ENCODE data around the gene WBP1L. TPM values are rescaled to one million over a fixed set of nuclear protein-coding genes. Genes with fewer than 3 reads are reported as not detected.
A peak's percentile ranks its signal among the peaks of the same experiment; 100 is the strongest.
"Not testable (repeated sequence)": the region's sequence is repeated elsewhere in the genome, so short reads cannot be mapped to it uniquely, and the experiment has no call there.

Gene WBP1L
- total RNA-seq, 2 experiments from 2014 or later = 11.8 to 12.0 TPM

- Mint-ChIP-seq H3K36me3 (peaks cover 26% of the 10 kb centered on the region), H3K27me3 (no peaks in the 10 kb centered on the region), H3K27ac (peak within 1 kb of the TSS; percentile 88), H3K9me3 (no peaks in the 10 kb centered on the region), H3K4me1 (peaks cover 52% of the 10 kb centered on the region), H3K4me3 (peak within 1 kb of the TSS; percentile 90)
- DNase-seq = peak; percentile 68
These were observed 28.9 kb upstream of the WBP1L start, which contains the start of gene SFXN2 for GRCh38 chr10:102714621-102715455. SFXN2 (plus strand) TSS chr10:102714636; CDS start chr10:102726637, 12,001 bp downstream.

GRCh38 chr10:102715880-102716279 is 27.9 kb upstream of the WBP1L start:
- H3K9me3 Mint-ChIP-seq = no peaks in the 10 kb centered on the region
- H3K36me3 Mint-ChIP-seq = peaks cover 26% of the 10 kb centered on the region
- DNase-seq = no peak
- no peaks in the 10 kb centered on the region for H3K27me3 Mint-ChIP-seq
- no peak overlapping the region for H3K27ac Mint-ChIP-seq
- H3K4me3 Mint-ChIP-seq = peak overlapping the region; percentile 90
- H3K4me1 Mint-ChIP-seq = peaks cover 50% of the 10 kb centered on the region

GRCh38 chr10:102716900-102717565 is 26.7 kb upstream of the WBP1L start:
- H3K9me3 Mint-ChIP-seq, DNase-seq, H3K27ac Mint-ChIP-seq, H3K27me3 Mint-ChIP-seq: not testable (repeated sequence)
- Mint-ChIP-seq H3K4me3 (peak overlapping the region; percentile 41), H3K4me1 (peaks cover 54% of the 10 kb centered on the region), H3K36me3 (peaks cover 30% of the 10 kb centered on the region)

GRCh38 chr10:102718220-102718619 is 25.5 kb upstream of the WBP1L start:
- no peak overlapping the region for H3K27ac Mint-ChIP-seq
- peaks cover 44% of the 10 kb centered on the region for H3K4me1 Mint-ChIP-seq
- no peak overlapping the region for H3K4me3 Mint-ChIP-seq

GRCh38 chr10:102720337-102720736 is 23.4 kb upstream of the WBP1L start:
- peaks cover 37% of the 10 kb centered on the region for H3K36me3 Mint-ChIP-seq
- peaks cover 39% of the 10 kb centered on the region for H3K4me1 Mint-ChIP-seq
- H3K4me3 Mint-ChIP-seq = no peak overlapping the region
- no peak overlapping the region for H3K27ac Mint-ChIP-seq
- H3K9me3 Mint-ChIP-seq = peaks cover 2% of the 10 kb centered on the region
- no peak for DNase-seq
- no peaks in the 10 kb centered on the region for H3K27me3 Mint-ChIP-seq

More at GRCh38 chr10:102718220-102718619, 25.5 kb upstream of the WBP1L start:
- DNase-seq = no peak
- no peaks in the 10 kb centered on the region for H3K27me3 Mint-ChIP-seq
- H3K9me3 Mint-ChIP-seq = no peaks in the 10 kb centered on the region
- peaks cover 33% of the 10 kb centered on the region for H3K36me3 Mint-ChIP-seq

GRCh38 chr10:102720775-102721301 is 22.9 kb upstream of the WBP1L start:
- DNase-seq = no peak
- H3K4me3 Mint-ChIP-seq = no peak overlapping the region
- H3K27me3 Mint-ChIP-seq = no peaks in the 10 kb centered on the region
- H3K4me1 Mint-ChIP-seq = peaks cover 35% of the 10 kb centered on the region
- peaks cover 2% of the 10 kb centered on the region for H3K9me3 Mint-ChIP-seq
- peaks cover 35% of the 10 kb centered on the region for H3K36me3 Mint-ChIP-seq
- H3K27ac Mint-ChIP-seq = no peak overlapping the region

GRCh38 chr10:102721954-102722353 is 21.8 kb upstream of the WBP1L start:
- Mint-ChIP-seq H3K4me1 (peaks cover 26% of the 10 kb centered on the region), H3K27ac (peak overlapping the region; percentile 3), H3K4me3 (no peak overlapping the region), H3K36me3 (peaks cover 30% of the 10 kb centered on the region), H3K27me3 (no peaks in the 10 kb centered on the region), H3K9me3 (peaks cover 2% of the 10 kb centered on the region)
- DNase-seq = no peak

GRCh38 chr10:102723989-102724388 is 19.8 kb upstream of the WBP1L start:
- Mint-ChIP-seq H3K27me3 (no peaks in the 10 kb centered on the region), H3K36me3 (peaks cover 19% of the 10 kb centered on the region), H3K27ac (no peak overlapping the region), H3K4me3 (no peak overlapping the region), H3K9me3 (peaks cover 2% of the 10 kb centered on the region), H3K4me1 (peaks cover 17% of the 10 kb centered on the region)
- no peak for DNase-seq

GRCh38 chr10:102726274-102726673 is 17.5 kb upstream of the WBP1L start:
- no peak overlapping the region for H3K4me3 Mint-ChIP-seq
- peaks cover 11% of the 10 kb centered on the region for H3K4me1 Mint-ChIP-seq
- H3K27me3 Mint-ChIP-seq = no peaks in the 10 kb centered on the region
- H3K27ac Mint-ChIP-seq = no peak overlapping the region
- no peak for DNase-seq
- H3K36me3 Mint-ChIP-seq = peaks cover 15% of the 10 kb centered on the region
- peaks cover 2% of the 10 kb centered on the region for H3K9me3 Mint-ChIP-seq

GRCh38 chr10:102727037-102727818 is 16.5 kb upstream of the WBP1L start:
- H3K27me3 Mint-ChIP-seq = no peaks in the 10 kb centered on the region
- H3K9me3 Mint-ChIP-seq = peaks cover 2% of the 10 kb centered on the region
- H3K4me3 Mint-ChIP-seq = no peak overlapping the region
- peaks cover 6% of the 10 kb centered on the region for H3K4me1 Mint-ChIP-seq
- H3K36me3 Mint-ChIP-seq = peaks cover 11% of the 10 kb centered on the region
- no peak for DNase-seq
- no peak overlapping the region for H3K27ac Mint-ChIP-seq

- DNase-seq = peak; percentile 47
- Mint-ChIP-seq H3K27me3 (no peaks in the 10 kb centered on the region), H3K36me3 (peaks cover under 1% of the 10 kb centered on the region), H3K4me1 (peaks cover 6% of the 10 kb centered on the region), H3K9me3 (no peaks in the 10 kb centered on the region), H3K4me3 (no peak overlapping the region), H3K27ac (peak overlapping the region; percentile 7)
These were observed 14.4 kb upstream of the WBP1L start for GRCh38 chr10:102729029-102730026.

GRCh38 chr10:102731222-102731800 is 12.4 kb upstream of the WBP1L start:
- no peaks in the 10 kb centered on the region for H3K27me3 Mint-ChIP-seq
- H3K36me3 Mint-ChIP-seq = peaks cover 2% of the 10 kb centered on the region
- H3K4me3 Mint-ChIP-seq = no peak overlapping the region
- peaks cover 6% of the 10 kb centered on the region for H3K4me1 Mint-ChIP-seq
- no peak for DNase-seq
- H3K27ac Mint-ChIP-seq = no peak overlapping the region
- no peaks in the 10 kb centered on the region for H3K9me3 Mint-ChIP-seq

- Mint-ChIP-seq H3K4me1 (peaks cover 6% of the 10 kb centered on the region), H3K27ac (no peak overlapping the region), H3K27me3 (no peaks in the 10 kb centered on the region), H3K4me3 (no peak overlapping the region), H3K36me3 (peaks cover 2% of the 10 kb centered on the region), H3K9me3 (no peaks in the 10 kb centered on the region)
- DNase-seq = no peak
These were observed 11.1 kb upstream of the WBP1L start for GRCh38 chr10:102732661-102733060.

All from activated naive CD8-positive, alpha-beta T cell treated with anti-CD3 and anti-CD28 coated beads for 36 hours (primary cell).